Nephron (organoid): ENCODE measurements around the gene MAPK8IP2.
"Not testable (repeated sequence)": the region's sequence is repeated elsewhere in the genome, so short reads cannot be mapped to it uniquely, and the experiment has no call there.

Source experiments
- H3K27ac Mint-ChIP-seq, 3 experiments: 2 replicates each; pipeline ENCODE4 v1.8.0; 2020; ENCODE audit warnings: mixed read lengths in 3 of 3, mild to moderate bottlenecking in 2 of 3, moderate library complexity in 1 of 3
- H3K27me3 Mint-ChIP-seq: 2 replicates; pipeline ENCODE4 v1.8.0; 2021; ENCODE audit warnings: low read depth, mild to moderate bottlenecking, moderate library complexity, mixed read lengths
- H3K36me3 Mint-ChIP-seq: 2 replicates; pipeline ENCODE4 v1.8.0; 2020; ENCODE audit warnings: low read depth, mixed read lengths
- H3K4me1 Mint-ChIP-seq: 2 replicates; pipeline ENCODE4 v1.8.0; 2020; ENCODE audit warnings: mixed read lengths
- H3K4me3 Mint-ChIP-seq, 3 experiments: 2 replicates each; pipeline ENCODE4 v1.8.0; 2020; ENCODE audit warnings: mild to moderate bottlenecking in 3 of 3, mixed read lengths in 3 of 3, moderate library complexity in 2 of 3
- H3K9me3 Mint-ChIP-seq: 2 replicates; pipeline ENCODE4 v1.8.0; 2020; ENCODE audit warnings: mixed read lengths
- TF ChIP-seq, protein P1 (sequence below), 3 experiments: fragments of 200-600 bp; sonication (generic); IDR thresholded peaks; one replicate each; pipeline ENCODE4 v1.5.0; 2021; ENCODE audit warnings: antibody characterized with exemption in 3 of 3; ENCODE audit not compliant: unreplicated experiment in 3 of 3

The MAPK8IP2 gene

DNA sequence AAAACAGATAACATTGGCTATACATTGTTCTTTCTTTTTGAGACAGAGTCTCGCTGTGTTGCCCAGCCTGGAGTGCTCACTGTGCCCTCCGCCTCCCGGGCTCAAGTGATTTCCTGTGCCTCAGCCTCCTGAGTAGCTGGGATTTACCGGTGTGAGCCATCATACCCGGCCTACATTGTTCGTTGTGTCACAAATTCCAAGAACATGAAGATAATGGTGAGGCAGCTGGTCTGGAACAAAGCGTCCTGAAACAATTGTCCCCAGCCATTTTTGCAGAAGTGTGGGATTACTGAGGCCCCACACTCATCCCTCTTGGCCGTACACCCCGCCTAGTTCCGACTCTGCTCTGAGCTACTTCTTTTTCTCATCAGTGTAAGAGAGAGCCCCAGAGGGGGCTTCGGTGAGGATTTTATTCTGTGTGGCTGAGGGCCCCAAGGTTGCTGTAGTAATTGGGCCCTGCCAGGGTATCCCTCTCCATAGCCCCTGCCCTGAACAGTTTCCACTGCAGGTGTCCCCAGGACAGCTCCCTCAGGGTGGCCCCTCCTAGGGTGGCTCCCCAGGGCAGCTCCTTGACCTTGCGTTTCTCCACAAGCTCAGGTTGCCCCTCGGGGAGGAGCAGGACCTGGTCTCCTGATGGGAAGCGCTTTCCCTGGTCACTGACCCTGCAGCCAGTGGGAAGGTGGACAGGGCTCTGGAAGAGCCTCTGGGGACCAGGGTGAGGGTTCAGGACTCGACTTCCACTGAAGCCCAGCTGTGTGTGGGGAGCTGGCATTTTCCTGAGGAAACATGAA is 40.5 kb downstream of the MAPK8IP2 start:
- no peaks in the 10 kb centered on the region for H3K36me3 Mint-ChIP-seq
- H3K27ac Mint-ChIP-seq, result peak overlapping the region in 2 of 3 experiments; percentile 44 to 88
- H3K27me3 Mint-ChIP-seq, result peaks cover 12% of the 10 kb centered on the region
- TF ChIP-seq, protein P1, sequence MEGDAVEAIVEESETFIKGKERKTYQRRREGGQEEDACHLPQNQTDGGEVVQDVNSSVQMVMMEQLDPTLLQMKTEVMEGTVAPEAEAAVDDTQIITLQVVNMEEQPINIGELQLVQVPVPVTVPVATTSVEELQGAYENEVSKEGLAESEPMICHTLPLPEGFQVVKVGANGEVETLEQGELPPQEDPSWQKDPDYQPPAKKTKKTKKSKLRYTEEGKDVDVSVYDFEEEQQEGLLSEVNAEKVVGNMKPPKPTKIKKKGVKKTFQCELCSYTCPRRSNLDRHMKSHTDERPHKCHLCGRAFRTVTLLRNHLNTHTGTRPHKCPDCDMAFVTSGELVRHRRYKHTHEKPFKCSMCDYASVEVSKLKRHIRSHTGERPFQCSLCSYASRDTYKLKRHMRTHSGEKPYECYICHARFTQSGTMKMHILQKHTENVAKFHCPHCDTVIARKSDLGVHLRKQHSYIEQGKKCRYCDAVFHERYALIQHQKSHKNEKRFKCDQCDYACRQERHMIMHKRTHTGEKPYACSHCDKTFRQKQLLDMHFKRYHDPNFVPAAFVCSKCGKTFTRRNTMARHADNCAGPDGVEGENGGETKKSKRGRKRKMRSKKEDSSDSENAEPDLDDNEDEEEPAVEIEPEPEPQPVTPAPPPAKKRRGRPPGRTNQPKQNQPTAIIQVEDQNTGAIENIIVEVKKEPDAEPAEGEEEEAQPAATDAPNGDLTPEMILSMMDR (IDR thresholded peaks at IDR 0.05; ENCODE audit: unreplicated experiment in 3 of 3), result no peak
- H3K9me3 Mint-ChIP-seq, result no peaks in the 10 kb centered on the region
- no peak overlapping the region for H3K4me3 Mint-ChIP-seq
- peaks cover 16% of the 10 kb centered on the region for H3K4me1 Mint-ChIP-seq

DNA sequence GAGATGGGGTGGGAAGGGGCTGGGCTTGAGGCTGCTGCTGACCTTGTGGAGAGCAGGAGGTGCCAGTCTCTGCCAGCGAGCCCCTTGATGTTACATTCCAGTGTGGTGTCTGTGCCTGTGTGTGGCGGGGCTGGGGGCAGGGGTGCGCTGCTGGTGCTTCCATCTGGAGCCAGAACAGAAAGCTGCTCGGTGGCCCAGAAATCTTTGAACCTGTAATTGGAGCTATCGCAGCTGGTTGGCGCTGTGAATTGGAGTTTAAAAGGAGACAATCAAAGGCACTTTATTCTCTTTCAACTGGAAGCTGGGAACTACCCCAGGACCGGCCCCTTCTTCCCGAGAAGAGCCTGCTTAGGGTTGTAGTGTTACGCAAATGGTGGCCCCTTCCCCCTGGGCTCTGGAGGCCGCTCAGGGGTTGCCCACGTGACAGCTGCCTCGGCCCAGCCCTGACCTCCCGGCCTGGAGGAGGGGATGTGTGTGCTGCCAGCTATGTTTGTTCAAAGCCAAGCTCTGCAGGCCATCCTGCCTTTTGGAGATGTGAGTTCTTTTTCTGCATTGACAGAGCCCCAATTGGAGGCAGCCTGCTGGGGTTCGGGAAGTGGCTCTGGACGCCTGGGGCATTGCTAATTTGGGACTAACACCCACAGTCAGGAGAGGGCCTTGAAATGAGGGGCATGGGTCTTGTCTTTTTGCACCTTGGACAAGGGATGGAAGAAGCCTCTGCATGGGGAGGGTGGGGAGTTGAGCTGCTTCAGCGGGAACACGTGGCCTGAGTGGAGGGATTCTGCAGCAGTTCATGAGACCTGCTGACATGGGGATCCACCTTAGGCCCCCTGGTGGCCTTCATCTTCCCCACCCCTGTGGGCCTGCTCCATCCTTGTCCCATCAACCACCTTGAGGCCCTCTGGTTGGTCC is 41.4 kb downstream of the MAPK8IP2 start:
- Mint-ChIP-seq H3K4me1 (peaks cover 16% of the 10 kb centered on the region), H3K4me3 (peak overlapping the region; percentile 23 to 62 (median 33)), H3K9me3 (peaks cover 3% of the 10 kb centered on the region), H3K27me3 (peaks cover 12% of the 10 kb centered on the region), H3K27ac (peak overlapping the region; percentile 78 to 88 (median 79)), H3K36me3 (no peaks in the 10 kb centered on the region)
- TF ChIP-seq, protein P1 (IDR thresholded peaks at IDR 0.05; ENCODE audit: unreplicated experiment in 3 of 3), result peak; percentile 33 to 37 (median 37)

DNA sequence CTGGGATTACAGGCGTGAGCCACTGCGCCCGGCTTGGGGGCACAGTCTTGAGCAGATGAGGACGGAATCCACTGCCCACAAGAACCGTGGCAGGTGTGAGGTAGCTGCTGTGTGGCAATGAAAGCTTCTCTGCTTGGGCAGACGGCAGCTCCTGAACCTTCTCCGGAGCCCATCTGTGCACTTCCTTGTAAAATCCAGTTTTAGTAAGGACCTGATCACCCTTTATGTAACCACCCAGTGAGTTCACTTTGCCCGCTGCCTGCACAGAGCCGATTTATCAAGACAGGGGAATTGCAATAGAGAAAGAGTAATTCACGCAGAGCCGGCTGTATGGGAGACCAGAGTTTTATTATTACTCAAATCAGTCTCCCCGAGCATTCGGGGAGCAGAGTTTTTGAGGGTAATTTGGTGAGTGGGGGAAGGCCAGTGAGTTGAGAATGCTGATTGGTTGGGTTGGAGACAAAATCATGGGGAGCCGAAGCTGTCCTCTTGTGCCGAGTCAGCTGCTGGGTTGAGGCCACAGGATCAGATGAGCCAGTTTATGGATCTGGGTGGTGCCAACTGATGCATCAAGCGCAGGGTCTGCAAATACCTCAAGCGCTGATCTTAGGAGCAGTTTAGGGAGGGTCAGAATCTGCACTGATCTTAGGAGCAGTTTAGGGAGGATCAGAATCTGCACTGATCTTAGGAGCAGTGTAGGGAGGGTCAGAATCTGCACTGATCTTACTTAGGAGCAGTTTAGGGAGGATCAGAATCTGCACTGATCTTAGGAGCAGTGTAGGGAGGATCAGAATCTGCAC is 42.6 kb downstream of the MAPK8IP2 start:
- H3K4me3 Mint-ChIP-seq, H3K27ac Mint-ChIP-seq, H3K36me3 Mint-ChIP-seq, H3K9me3 Mint-ChIP-seq: not testable (repeated sequence)
- Mint-ChIP-seq H3K27me3 (peaks cover 12% of the 10 kb centered on the region), H3K4me1 (peaks cover 16% of the 10 kb centered on the region)

GRCh38 chr22:50643821-50644101 is 43.2 kb downstream of the MAPK8IP2 start:
- not testable (repeated sequence) for H3K36me3 Mint-ChIP-seq, H3K9me3 Mint-ChIP-seq, H3K27ac Mint-ChIP-seq, H3K4me3 Mint-ChIP-seq
- Mint-ChIP-seq H3K27me3 (peaks cover 12% of the 10 kb centered on the region), H3K4me1 (peaks cover 16% of the 10 kb centered on the region)

DNA sequence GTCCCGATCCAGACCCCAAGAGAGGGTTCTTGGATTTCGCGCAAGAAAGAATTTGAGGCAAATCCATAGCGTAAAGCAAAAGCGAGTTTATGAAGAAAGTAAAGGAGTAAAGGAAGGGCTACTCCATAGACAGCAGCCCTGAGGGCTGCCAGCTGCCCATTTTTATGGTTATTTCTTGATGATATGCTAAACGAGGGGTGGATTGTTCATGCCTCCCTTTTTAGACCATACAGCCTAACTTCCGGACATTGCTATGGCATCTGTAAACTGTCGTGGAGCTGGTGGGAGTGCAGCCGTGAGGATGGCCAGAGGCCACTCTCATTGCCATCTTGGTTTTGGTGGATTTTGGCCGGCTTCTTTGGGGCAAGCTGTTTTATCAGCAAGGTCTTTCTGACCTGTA is 52.7 kb downstream of the MAPK8IP2 start:
- TF ChIP-seq, protein P1 (IDR thresholded peaks at IDR 0.05; ENCODE audit: unreplicated experiment in 3 of 3), result no peak
- peaks cover 4% of the 10 kb centered on the region for H3K27me3 Mint-ChIP-seq
- no peak overlapping the region for H3K4me3 Mint-ChIP-seq
- peaks cover 18% of the 10 kb centered on the region for H3K9me3 Mint-ChIP-seq
- peaks cover 6% of the 10 kb centered on the region for H3K36me3 Mint-ChIP-seq
- H3K27ac Mint-ChIP-seq, result no peak overlapping the region
- no peaks in the 10 kb centered on the region for H3K4me1 Mint-ChIP-seq

DNA sequence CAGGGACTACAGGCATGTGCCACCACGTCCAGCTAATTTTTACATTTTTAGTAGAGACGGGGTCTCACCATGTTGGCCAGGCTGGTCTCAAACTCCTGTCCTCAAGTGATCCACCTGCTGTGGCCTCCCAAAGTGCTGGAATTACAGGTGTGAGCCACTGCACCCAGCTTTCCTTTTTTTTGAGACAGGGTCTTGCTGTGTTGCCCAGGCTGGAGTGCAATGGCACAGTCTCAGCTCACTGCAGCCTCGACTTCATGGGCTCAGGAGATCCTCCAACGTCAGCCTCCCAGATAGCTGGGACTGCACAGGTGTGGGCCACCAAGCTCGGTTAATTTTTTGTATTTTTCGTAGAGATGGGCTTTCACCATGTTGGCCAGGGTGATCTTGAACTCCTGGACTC is 54.1 kb downstream of the MAPK8IP2 start:
- not testable (repeated sequence) for H3K36me3 Mint-ChIP-seq, H3K27ac Mint-ChIP-seq, H3K27me3 Mint-ChIP-seq, H3K4me3 Mint-ChIP-seq, H3K4me1 Mint-ChIP-seq
- peaks cover 18% of the 10 kb centered on the region for H3K9me3 Mint-ChIP-seq
